ENCODE data around the gene CKAP2L.
"Not testable (repeated sequence)": the region's sequence is repeated elsewhere in the genome, so short reads cannot be mapped to it uniquely, and the experiment has no call there.

Gene CKAP2L

GRCh38 chr2:112724591-112725525 lies 39.6 kb downstream of the CKAP2L start:
- no peaks in the 10 kb centered on the region; the same call in 1 of the 2 replicates for H3K4me1 ChIP-seq
- no peak overlapping the region for H3K4me3 ChIP-seq
- in situ Hi-C loops (cut with MboI; ENCODE audit: low sequenced_read_pairs): loop anchor here (10.0 kb wide), 1 partner anchor 100 kb away; no protein-coding TSS in a partner anchor
- no peaks in the 10 kb centered on the region for H3K27me3 ChIP-seq (ENCODE audit: low read depth)
- no peak for DNase-seq (ENCODE audit: low spot score in 2 of 2)
- no peaks in the 10 kb centered on the region for H3K9me3 ChIP-seq
- H3K36me3 ChIP-seq (replicated peaks): no peaks in the 10 kb centered on the region

GRCh38 chr2:112723995-112724394 lies 40.4 kb downstream of the CKAP2L start:
- in situ Hi-C loops (cut with MboI; ENCODE audit: low sequenced_read_pairs): loop anchor here (10.0 kb wide), 1 partner anchor 99 kb away; no protein-coding TSS in a partner anchor
- Histone ChIP-seq H3K4me3 (no peak overlapping the region), H3K9me3 (no peaks in the 10 kb centered on the region), H3K4me1 (no peaks in the 10 kb centered on the region; the same call in 1 of the 2 replicates), H3K36me3 (replicated peaks) (no peaks in the 10 kb centered on the region), H3K27me3 (ENCODE audit: low read depth) (no peaks in the 10 kb centered on the region)
- no peak for DNase-seq (ENCODE audit: low spot score in 2 of 2)

GRCh38 chr2:112723547-112723940 lies 40.9 kb downstream of the CKAP2L start:
- in situ Hi-C loops (cut with MboI; ENCODE audit: low sequenced_read_pairs): loop anchor here (10.0 kb wide), 1 partner anchor 99 kb away; no protein-coding TSS in a partner anchor
- H3K9me3 ChIP-seq: no peaks in the 10 kb centered on the region
- no peak for DNase-seq (ENCODE audit: low spot score in 2 of 2)
- no peaks in the 10 kb centered on the region for H3K36me3 ChIP-seq (replicated peaks)
- H3K4me1 ChIP-seq: no peaks in the 10 kb centered on the region; the same call in 1 of the 2 replicates
- no peaks in the 10 kb centered on the region for H3K27me3 ChIP-seq (ENCODE audit: low read depth)
- no peak overlapping the region for H3K4me3 ChIP-seq

- H3K4me3 ChIP-seq: no peak overlapping the region
- H3K36me3 ChIP-seq (replicated peaks): no peaks in the 10 kb centered on the region
- in situ Hi-C loops (cut with MboI; ENCODE audit: low sequenced_read_pairs): loop anchor here (10.0 kb wide), 1 partner anchor 98 kb away; no protein-coding TSS in a partner anchor
- H3K27me3 ChIP-seq (ENCODE audit: low read depth): no peaks in the 10 kb centered on the region
- no peaks in the 10 kb centered on the region; the same call in 1 of the 2 replicates for H3K4me1 ChIP-seq
- no peaks in the 10 kb centered on the region for H3K9me3 ChIP-seq
- DNase-seq (ENCODE audit: low spot score in 2 of 2): no peak
These were observed 41.4 kb downstream of the CKAP2L start for GRCh38 chr2:112722816-112723546.

- in situ Hi-C loops (cut with MboI; ENCODE audit: low sequenced_read_pairs): loop anchor here (10.0 kb wide), 1 partner anchor 97 kb away; no protein-coding TSS in a partner anchor
- no peaks in the 10 kb centered on the region; the same call in 1 of the 2 replicates for H3K4me1 ChIP-seq
- no peaks in the 10 kb centered on the region for H3K9me3 ChIP-seq
- no peak overlapping the region for H3K4me3 ChIP-seq
- no peaks in the 10 kb centered on the region for H3K27me3 ChIP-seq (ENCODE audit: low read depth)
- no peak for DNase-seq (ENCODE audit: low spot score in 2 of 2)
- no peaks in the 10 kb centered on the region for H3K36me3 ChIP-seq (replicated peaks)
These were observed 42.4 kb downstream of the CKAP2L start for GRCh38 chr2:112721819-112722522.

GRCh38 chr2:112720785-112721184 lies 43.6 kb downstream of the CKAP2L start, which contains the start of gene NT5DC4:
NT5DC4 (plus strand) TSS chr2:112721020; CDS start chr2:112721080, 60 bp downstream.
- no peak for DNase-seq (ENCODE audit: low spot score in 2 of 2)
- Histone ChIP-seq H3K36me3 (replicated peaks) (no peaks in the 10 kb centered on the region), H3K27me3 (ENCODE audit: low read depth) (no peaks in the 10 kb centered on the region), H3K9me3 (no peaks in the 10 kb centered on the region), H3K4me3 (no peak within 1 kb of the TSS), H3K4me1 (no peaks in the 10 kb centered on the region)
- in situ Hi-C loops (cut with MboI; ENCODE audit: low sequenced_read_pairs): loop anchor here (10.0 kb wide), 1 partner anchor 96 kb away; no protein-coding TSS in a partner anchor

GRCh38 chr2:112718863-112719370 lies 45.5 kb downstream of the CKAP2L start:
- in situ Hi-C loops (cut with MboI; ENCODE audit: low sequenced_read_pairs): no loop called here
- DNase-seq (ENCODE audit: low spot score in 2 of 2): no peak

GRCh38 chr2:112716826-112717352 lies 47.5 kb downstream of the CKAP2L start:
- H3K4me3 ChIP-seq; H3K36me3 ChIP-seq (replicated peaks); H3K4me1 ChIP-seq; H3K27me3 ChIP-seq (ENCODE audit: low read depth); in situ Hi-C loops (cut with MboI; ENCODE audit: low sequenced_read_pairs); DNase-seq (ENCODE audit: low spot score in 2 of 2); H3K9me3 ChIP-seq: not testable (repeated sequence)

More at GRCh38 chr2:112718863-112719370, 45.5 kb downstream of the CKAP2L start:
- Histone ChIP-seq H3K9me3 (no peaks in the 10 kb centered on the region), H3K27me3 (ENCODE audit: low read depth) (no peaks in the 10 kb centered on the region), H3K4me3 (no peak overlapping the region), H3K4me1 (no peaks in the 10 kb centered on the region), H3K36me3 (replicated peaks) (no peaks in the 10 kb centered on the region)

- in situ Hi-C loops (cut with MboI; ENCODE audit: low sequenced_read_pairs); H3K36me3 ChIP-seq (replicated peaks); H3K4me1 ChIP-seq: not testable (repeated sequence)
These were observed 48.3 kb downstream of the CKAP2L start for GRCh38 chr2:112716094-112716493.

GRCh38 chr2:112714836-112715631 lies 49.4 kb downstream of the CKAP2L start:
- no peaks in the 10 kb centered on the region for H3K4me1 ChIP-seq
- DNase-seq (ENCODE audit: low spot score in 2 of 2): no peak
- H3K36me3 ChIP-seq (replicated peaks): no peaks in the 10 kb centered on the region
- in situ Hi-C loops (cut with MboI; ENCODE audit: low sequenced_read_pairs): no loop called here
- H3K27me3 ChIP-seq (ENCODE audit: low read depth): no peaks in the 10 kb centered on the region
- no peaks in the 10 kb centered on the region for H3K9me3 ChIP-seq
- H3K4me3 ChIP-seq: no peak overlapping the region

More at GRCh38 chr2:112716094-112716493, 48.3 kb downstream of the CKAP2L start:
- not testable (repeated sequence) for H3K4me3 ChIP-seq; H3K9me3 ChIP-seq; DNase-seq (ENCODE audit: low spot score in 2 of 2); H3K27me3 ChIP-seq (ENCODE audit: low read depth)

- Histone ChIP-seq H3K4me1 (no peaks in the 10 kb centered on the region), H3K36me3 (replicated peaks) (no peaks in the 10 kb centered on the region), H3K4me3 (no peak overlapping the region), H3K9me3 (no peaks in the 10 kb centered on the region), H3K27me3 (ENCODE audit: low read depth) (no peaks in the 10 kb centered on the region; the same call in 1 of the 2 replicates)
- in situ Hi-C loops (cut with MboI; ENCODE audit: low sequenced_read_pairs): no loop called here
- DNase-seq (ENCODE audit: low spot score in 2 of 2): no peak
These were observed 50.1 kb downstream of the CKAP2L start for GRCh38 chr2:112714331-112714730.

GRCh38 chr2:112713926-112714325 lies 50.5 kb downstream of the CKAP2L start:
- in situ Hi-C loops (cut with MboI; ENCODE audit: low sequenced_read_pairs): no loop called here
- Histone ChIP-seq H3K36me3 (replicated peaks) (no peaks in the 10 kb centered on the region), H3K9me3 (no peaks in the 10 kb centered on the region), H3K4me1 (no peaks in the 10 kb centered on the region), H3K27me3 (ENCODE audit: low read depth) (peaks cover 2% of the 10 kb centered on the region; the same call in 1 of the 2 replicates), H3K4me3 (no peak overlapping the region)
- no peak for DNase-seq (ENCODE audit: low spot score in 2 of 2)
